Fibroblast of lung (primary cell): Measurements from ENCODE around the gene POLR3E. TPM values are rescaled to one million over a fixed set of nuclear protein-coding genes. Genes with fewer than 3 reads are reported as not detected.

Source experiments
- DNase-seq, 2 donors: peaks; one replicate each; pipeline versions ENCODE4 v3.0.0 to v3.0.0-alpha.2; 2010; ENCODE audit warnings: low read depth in 2 of 2
- H2AFZ ChIP-seq: 2 replicates; pipeline ENCODE4 v1.5.1; 2012; ENCODE audit warnings: low read length, control low read depth, inconsistent platforms
- H3K27ac ChIP-seq: 2 replicates; pipeline ENCODE4 v1.5.1; 2011; ENCODE audit warnings: low read length, control low read depth; ENCODE audit not compliant: insufficient read depth
- H3K27me3 ChIP-seq: 2 replicates; pipeline ENCODE4 v1.5.1; 2011; ENCODE audit warnings: mild to moderate bottlenecking, low read length; ENCODE audit not compliant: control insufficient read depth, insufficient read depth
- H3K36me3 ChIP-seq: 2 replicates; pipeline ENCODE4 v1.5.1; 2011; ENCODE audit warnings: low read length; ENCODE audit not compliant: control insufficient read depth, insufficient read depth
- H3K4me1 ChIP-seq: 2 replicates; pipeline ENCODE4 v1.5.1; 2011; ENCODE audit warnings: low read length; ENCODE audit not compliant: control insufficient read depth, insufficient read depth; ENCODE audit errors: extremely low read depth
- H3K4me2 ChIP-seq: 2 replicates; pipeline ENCODE4 v1.5.1; 2011; ENCODE audit warnings: low read length, control low read depth; ENCODE audit not compliant: insufficient read depth; ENCODE audit errors: extremely low read depth
- H3K4me3 ChIP-seq, 4 experiments: fragments of 200-600 bp in 1 of 4; sonication (generic) in 1 of 4; replicated peaks in 1 of 4; 2 replicates each; pipeline ENCODE4 v1.5.1; 2011 to 2016; ENCODE audit warnings: low read length in 4 of 4, low read depth in 3 of 4, mild to moderate bottlenecking in 3 of 4, control low read depth in 2 of 4, inconsistent platforms in 1 of 4, mixed read lengths in 1 of 4; ENCODE audit not compliant: insufficient read depth in 1 of 4; ENCODE audit errors: control extremely low read depth in 1 of 4
- H3K79me2 ChIP-seq: 2 replicates; pipeline ENCODE4 v1.5.1; 2012; ENCODE audit warnings: mild to moderate bottlenecking, low read length, inconsistent platforms; ENCODE audit not compliant: control insufficient read depth, insufficient read depth
- H3K9ac ChIP-seq: 2 replicates; pipeline ENCODE4 v1.5.1; 2011; ENCODE audit warnings: mild to moderate bottlenecking, low read length, control low read depth; ENCODE audit not compliant: insufficient read depth
- H3K9me3 ChIP-seq: 2 replicates; pipeline ENCODE4 v1.5.1; 2012; ENCODE audit warnings: low read depth, low read length; ENCODE audit not compliant: control insufficient read depth, insufficient read depth
- H4K20me1 ChIP-seq: 2 replicates; pipeline ENCODE4 v1.5.1; 2011; ENCODE audit warnings: low read length; ENCODE audit not compliant: control insufficient read depth, insufficient read depth; ENCODE audit errors: extremely low read depth
- CTCF ChIP-seq, 2 donors: IDR thresholded peaks in 1 of 2; conservative IDR thresholded peaks in 1 of 2; 1 replicate in 1 of 2; 2 replicates in 1 of 2; pipeline ENCODE4 v1.5.1; 2011 to 2012; ENCODE audit warnings: low read length in 2 of 2, control low read depth in 1 of 2, inconsistent platforms in 1 of 2, low read depth in 1 of 2, mild to moderate bottlenecking in 1 of 2
- EZH2 ChIP-seq: IDR thresholded peaks from 2 replicates; pipeline ENCODE4 v1.5.1; 2012; ENCODE audit warnings: low read length, control low read depth, mild to moderate bottlenecking; ENCODE audit errors: missing control alignments
- polyA plus RNA-seq, 2 donors: library from polyadenylated mRNA; depleted of rRNA in 1 of 2; stranded (reverse) in 1 of 2; unstranded in 1 of 2; fragments of >200 nt; gene quantifications; 2 replicates each; pipeline ENCODE4 v1.2.1, GENCODE V29; 2011 to 2012; ENCODE audit warnings: missing spikeins in 1 of 2
- total RNA-seq: library from RNA; depleted of rRNA; stranded (reverse); fragments of >200 nt; gene quantifications from 2 replicates; pipeline ENCODE4 v1.2.1, GENCODE V29; 2014

The POLR3E gene
- total and polyA plus RNA-seq, 2 donors (not counting 1 experiment from before 2014, with no cell fraction given), result 14.2 to 28.9 TPM

- no peak overlapping the region for H3K9ac ChIP-seq
- H3K4me1 ChIP-seq, result no peaks in the 10 kb centered on the region
- H4K20me1 ChIP-seq, result peaks cover 4% of the 10 kb centered on the region
- no peak for TF ChIP-seq EZH2
- no peak for TF ChIP-seq CTCF (conservative IDR thresholded peaks at IDR 0.05 in 1 of 2, IDR thresholded peaks at IDR 0.05 in 1 of 2; ENCODE audit: low read depth in 1 of 2, low read length in 2 of 2)
- no peak overlapping the region for H3K4me3 ChIP-seq
- H3K9me3 ChIP-seq, result no peaks in the 10 kb centered on the region
- peaks cover 17% of the 10 kb centered on the region for H3K36me3 ChIP-seq
- H3K27ac ChIP-seq, result no peak overlapping the region
- H3K79me2 ChIP-seq, result peaks cover 9% of the 10 kb centered on the region
- H3K4me2 ChIP-seq, result no peak overlapping the region
- no peak for DNase-seq
- no peak overlapping the region for H2AFZ ChIP-seq
- H3K27me3 ChIP-seq, result no peaks in the 10 kb centered on the region
Observed at GRCh38 chr16:22302776-22303363, 5.7 kb downstream of the POLR3E start.

GRCh38 chr16:22304411-22304810 is 7.2 kb downstream of the POLR3E start:
- Histone ChIP-seq H3K27me3 (no peaks in the 10 kb centered on the region), H2AFZ (no peak overlapping the region), H3K36me3 (peaks cover 24% of the 10 kb centered on the region), H3K79me2 (peaks cover 6% of the 10 kb centered on the region), H3K4me2 (no peak overlapping the region), H3K9ac (no peak overlapping the region), H3K9me3 (no peaks in the 10 kb centered on the region), H3K4me1 (no peaks in the 10 kb centered on the region), H3K4me3 (no peak overlapping the region), H4K20me1 (peaks cover 2% of the 10 kb centered on the region), H3K27ac (no peak overlapping the region)
- TF ChIP-seq CTCF (conservative IDR thresholded peaks at IDR 0.05 in 1 of 2, IDR thresholded peaks at IDR 0.05 in 1 of 2; ENCODE audit: low read depth in 1 of 2, low read length in 2 of 2), result no peak
- no peak for TF ChIP-seq EZH2
- DNase-seq, result no peak

- no peaks in the 10 kb centered on the region for H4K20me1 ChIP-seq
- H3K27ac ChIP-seq, result no peak overlapping the region
- no peak overlapping the region for H3K9ac ChIP-seq
- H3K27me3 ChIP-seq, result no peaks in the 10 kb centered on the region
- no peak overlapping the region for H3K4me3 ChIP-seq
- DNase-seq, result no peak
- H3K9me3 ChIP-seq, result no peaks in the 10 kb centered on the region
- peaks cover 28% of the 10 kb centered on the region for H3K36me3 ChIP-seq
- no peak overlapping the region for H2AFZ ChIP-seq
- no peak overlapping the region for H3K4me2 ChIP-seq
- TF ChIP-seq CTCF (conservative IDR thresholded peaks at IDR 0.05 in 1 of 2, IDR thresholded peaks at IDR 0.05 in 1 of 2; ENCODE audit: low read depth in 1 of 2, low read length in 2 of 2) (no peak), EZH2 (no peak)
- peaks cover 2% of the 10 kb centered on the region for H3K79me2 ChIP-seq
- no peaks in the 10 kb centered on the region for H3K4me1 ChIP-seq
Observed at GRCh38 chr16:22306788-22307187, 9.6 kb downstream of the POLR3E start.
